Posterior cingulate gyrus (tissue), 11 donors: ENCODE measurements around the gene AFF1.

Experiments
- DNase-seq, 10 donors: peaks; one replicate each; pipeline versions ENCODE4 v3.0.0 to v3.0.0-alpha.2; 2020 to 2021; ENCODE audit warnings: mixed read lengths in 3 of 10
- intact Hi-C: fragments of 100-400 bp; cut with DNase I; formaldehyde crosslinking; loops from one replicate; pipeline ENCODE4 v1.15.1; 2023

AFF1 gene

GRCh38 chr4:87092389-87093141 lies 157.8 kb downstream of the AFF1 start:
- peak in 3 of 10 donors; percentile 41 to 88 (median 78) for DNase-seq

GRCh38 chr4:87093443-87094123 lies 158.8 kb downstream of the AFF1 start:
- DNase-seq: peak in 3 of 10 donors; percentile 41 to 48 (median 42)

More at GRCh38 chr4:87092389-87093141, 157.8 kb downstream of the AFF1 start:
- intact Hi-C loops: loop anchor here (2.0 to 5.0 kb wide), 3 partner anchors 85 to 595 kb away; no protein-coding TSS in a partner anchor

GRCh38 chr4:87097075-87097474 lies 162.3 kb downstream of the AFF1 start:
- intact Hi-C loops: no loop called here
- DNase-seq: no peak

More at GRCh38 chr4:87093443-87094123, 158.8 kb downstream of the AFF1 start:
- intact Hi-C loops: loop anchor here (2.0 to 5.0 kb wide), 3 partner anchors 86 to 596 kb away; no protein-coding TSS in a partner anchor

- no peak for DNase-seq
- intact Hi-C loops: no loop called here
These were observed 165.4 kb downstream of the AFF1 start for GRCh38 chr4:87100168-87100567.

DNA sequence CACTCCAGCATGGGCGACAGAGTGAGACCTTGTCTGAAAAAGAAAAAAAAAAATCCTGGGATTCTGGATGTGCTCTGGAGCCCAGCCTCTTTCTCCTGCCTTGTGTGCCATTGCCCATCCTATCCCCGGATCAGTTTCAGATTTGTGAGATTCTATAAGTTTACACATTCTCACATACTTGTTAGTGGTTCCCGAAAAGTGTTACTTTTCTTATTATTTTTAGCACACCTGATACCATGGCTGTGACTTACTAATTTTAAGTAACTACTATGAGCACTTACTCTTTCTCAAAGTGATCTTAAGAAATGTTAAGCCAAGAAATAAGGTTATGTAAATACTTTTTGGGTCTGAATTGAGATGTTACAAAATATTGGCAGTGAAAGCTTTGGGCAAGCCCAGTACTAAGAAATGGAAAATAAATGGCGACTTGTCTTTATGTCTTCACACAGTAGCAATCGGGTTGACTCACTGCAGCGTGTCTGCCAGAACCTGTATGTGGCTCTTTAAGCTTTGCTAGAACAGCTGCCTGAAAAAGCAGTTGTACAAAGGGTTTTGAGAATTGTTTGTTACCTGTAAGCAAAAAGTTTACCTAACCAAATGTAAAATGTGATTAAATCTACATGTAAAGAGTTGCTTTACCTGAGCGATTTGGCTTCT lies 166.9 kb downstream of the AFF1 start:
- no peak for DNase-seq

DNA sequence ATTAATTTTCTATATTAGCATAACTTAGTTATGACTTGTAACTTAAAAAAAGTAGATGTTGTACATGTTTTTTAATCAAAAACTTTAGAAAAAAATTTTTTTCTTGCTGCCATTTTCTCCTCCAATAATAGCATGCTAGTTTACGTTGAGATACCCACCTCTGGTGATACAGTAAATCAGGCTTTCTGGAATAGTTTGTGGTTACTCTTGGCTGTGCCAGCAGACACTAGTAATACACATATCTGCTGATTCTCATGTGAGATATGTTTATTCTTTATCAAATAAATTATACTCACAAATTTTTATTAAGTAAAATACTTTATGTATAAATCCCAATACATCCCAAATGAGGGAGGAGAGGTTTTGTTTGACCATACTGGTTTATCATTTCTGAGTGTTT lies 168.3 kb downstream of the AFF1 start:
- DNase-seq: no peak
- intact Hi-C loops: no loop called here

More for the DNA sequence above, 166.9 kb downstream of the AFF1 start:
- intact Hi-C loops: no loop called here

GRCh38 chr4:87103691-87104187 lies 168.9 kb downstream of the AFF1 start:
- DNase-seq: no peak
- intact Hi-C loops: no loop called here

GRCh38 chr4:87105101-87105845 lies 170.5 kb downstream of the AFF1 start:
- no peak for DNase-seq
- intact Hi-C loops: no loop called here

DNA sequence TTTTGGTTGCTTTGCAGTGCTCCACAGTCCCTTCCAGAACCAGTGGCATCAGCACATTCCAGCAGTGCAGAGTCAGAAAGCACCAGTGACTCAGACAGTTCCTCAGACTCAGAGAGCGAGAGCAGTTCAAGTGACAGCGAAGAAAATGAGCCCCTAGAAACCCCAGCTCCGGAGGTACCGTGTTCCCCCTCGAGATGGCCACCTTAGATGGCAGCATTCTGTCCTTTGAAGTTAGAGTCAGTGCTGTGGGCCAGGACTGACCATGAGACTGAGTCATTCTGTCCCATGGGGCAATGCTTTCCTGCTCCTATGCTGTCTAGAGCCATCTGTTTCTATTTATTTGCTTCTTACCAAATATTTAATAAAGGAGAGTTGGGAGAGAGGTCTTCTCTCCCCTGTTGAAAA lies 173.3 kb downstream of the AFF1 start:
- no peak for DNase-seq
- intact Hi-C loops: no loop called here

DNA sequence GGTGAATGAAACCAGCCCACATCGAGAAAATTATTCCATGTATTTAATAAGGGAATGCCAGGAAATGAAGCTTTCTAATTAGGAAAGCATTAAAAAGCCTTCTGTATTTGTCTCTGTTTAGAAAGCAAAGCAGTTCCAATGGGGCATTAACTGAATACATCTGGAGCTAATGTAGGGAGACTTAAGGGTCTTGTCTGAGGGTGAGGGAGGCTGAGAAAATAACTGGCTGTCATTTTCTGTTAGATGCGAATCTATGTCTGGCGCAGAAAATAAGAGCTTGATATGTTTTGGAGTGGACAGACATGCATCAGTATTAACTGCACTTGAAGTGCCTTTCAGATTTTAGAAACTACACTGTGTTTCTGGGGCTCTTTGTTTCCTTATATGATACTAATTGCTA lies 174.3 kb downstream of the AFF1 start:
- DNase-seq: no peak
- intact Hi-C loops: no loop called here

GRCh38 chr4:87109945-87110344 lies 175.1 kb downstream of the AFF1 start:
- no peak for DNase-seq
- intact Hi-C loops: no loop called here

DNA sequence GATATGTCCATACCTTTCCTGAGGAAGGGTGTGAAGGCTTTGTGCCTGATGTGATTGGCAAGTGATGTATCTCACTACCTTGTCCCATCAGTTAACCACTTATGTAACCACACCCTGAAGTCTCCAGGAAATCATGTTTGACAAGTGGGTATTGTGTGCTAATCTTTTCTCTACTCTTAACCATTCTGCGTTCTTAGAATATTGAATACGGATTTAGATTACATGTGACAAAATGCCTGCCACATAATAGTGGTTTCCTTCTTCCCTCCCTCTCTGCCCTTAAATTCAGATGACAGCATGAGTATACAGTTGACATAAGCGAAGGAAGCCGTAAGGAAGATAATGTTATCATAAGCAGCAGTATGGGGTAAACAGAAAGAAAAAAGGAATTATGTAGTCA lies 177.3 kb downstream of the AFF1 start:
- DNase-seq: no peak
- intact Hi-C loops: no loop called here

- intact Hi-C loops: no loop called here
- peak in 1 of 10 donors; percentile 76 for DNase-seq
These were observed 179.6 kb downstream of the AFF1 start for GRCh38 chr4:87114245-87115062.

- intact Hi-C loops: no loop called here
- DNase-seq: no peak
These were observed 181.4 kb downstream of the AFF1 start for GRCh38 chr4:87116231-87116630.

DNA sequence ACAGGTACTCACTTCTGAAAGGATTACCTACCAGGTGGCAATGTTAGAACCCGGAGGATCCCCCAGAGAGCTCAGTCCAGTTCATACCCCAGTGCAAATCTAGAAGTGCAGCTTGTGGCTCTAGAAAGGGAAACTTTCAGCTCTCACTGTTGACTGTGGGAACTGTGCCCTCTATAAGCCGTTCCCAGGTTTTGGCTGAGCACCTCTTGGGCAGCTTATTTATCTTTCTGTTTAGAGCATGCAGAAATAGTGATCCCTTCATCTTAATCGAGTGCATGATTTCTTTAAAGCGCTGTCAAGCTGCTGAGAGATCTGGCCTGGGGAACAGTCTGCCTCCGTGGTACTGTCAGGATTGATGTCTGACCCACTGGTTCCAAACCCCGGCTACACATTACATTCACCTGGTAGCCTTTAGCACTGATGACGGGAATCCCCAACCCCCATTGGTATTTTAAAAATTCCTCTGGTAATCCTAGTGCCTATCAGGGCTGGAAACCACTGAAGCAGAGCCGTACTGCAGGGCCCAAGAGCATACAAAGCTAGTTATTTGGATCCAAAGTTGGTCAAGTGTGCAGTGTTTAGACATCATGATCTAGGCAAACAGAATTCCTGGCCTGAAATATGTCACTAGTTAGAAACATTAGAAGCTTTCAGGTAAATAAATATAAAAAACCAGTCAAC lies 182.4 kb downstream of the AFF1 start:
- DNase-seq: no peak
- intact Hi-C loops: no loop called here

GRCh38 chr4:87117732-87118075 lies 182.9 kb downstream of the AFF1 start:
- intact Hi-C loops: no loop called here
- DNase-seq: no peak

- DNase-seq: no peak
- intact Hi-C loops: no loop called here
These were observed 183.6 kb downstream of the AFF1 start for GRCh38 chr4:87118421-87118820.

DNA sequence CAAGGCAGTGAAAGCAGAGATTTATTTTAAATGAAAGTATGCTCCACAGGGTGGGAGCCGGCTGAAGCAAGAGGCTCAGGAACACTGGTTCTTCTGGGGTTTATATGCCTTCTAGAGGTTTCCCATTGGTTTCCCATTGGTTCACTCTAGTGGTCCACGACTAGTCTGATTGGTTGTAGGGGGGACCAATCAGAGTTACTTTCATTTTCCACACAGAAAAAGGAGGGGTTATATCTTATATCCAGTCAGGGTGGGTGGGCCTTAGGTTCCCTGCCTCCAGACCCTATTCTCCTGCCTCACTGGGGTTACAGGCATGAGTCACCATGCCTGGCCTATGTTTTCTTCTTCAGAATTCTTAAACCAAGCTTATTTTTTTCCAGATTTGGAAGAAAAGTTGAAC lies 184.0 kb downstream of the AFF1 start:
- no peak for DNase-seq
- intact Hi-C loops: no loop called here

- intact Hi-C loops: no loop called here
- no peak for DNase-seq
These were observed 185.2 kb downstream of the AFF1 start for GRCh38 chr4:87120010-87120409.
